ENCODE results near the gene RNASE11.

- no peak for TF ChIP-seq CTCF (IDR thresholded peaks at IDR 0.05)
- TF ChIP-seq ZFX (IDR thresholded peaks at IDR 0.05; ENCODE audit: borderline replicate concordance) = no peak
Measured at GRCh38 chr14:20617138-20618003, 29.6 kb upstream of the RNASE11 start.
